HL-60 (cell line): ENCODE measurements around the gene ZFP1.

ENCODE experiments used
- CTCF ChIP-seq: IDR thresholded peaks from one replicate; pipeline ENCODE4 v1.5.1; 2011; ENCODE audit warnings: low read length, control low read depth, inconsistent platforms; ENCODE audit not compliant: insufficient read depth
- GABPA ChIP-seq: IDR thresholded peaks from 2 replicates; pipeline ENCODE4 v1.6.1; 2012; ENCODE audit warnings: low read depth
- POLR2AphosphoS5 ChIP-seq: IDR thresholded peaks from 2 replicates; pipeline ENCODE4 v1.6.1; 2012; ENCODE audit warnings: low read depth
- REST ChIP-seq: IDR thresholded peaks from 2 replicates; pipeline ENCODE4 v1.6.1; 2012; ENCODE audit warnings: low read depth; ENCODE audit not compliant: insufficient replicate concordance
- SPI1 ChIP-seq: IDR thresholded peaks from 2 replicates; pipeline ENCODE4 v1.6.1; 2012; ENCODE audit warnings: low read depth, mild to moderate bottlenecking, borderline replicate concordance

DNA sequence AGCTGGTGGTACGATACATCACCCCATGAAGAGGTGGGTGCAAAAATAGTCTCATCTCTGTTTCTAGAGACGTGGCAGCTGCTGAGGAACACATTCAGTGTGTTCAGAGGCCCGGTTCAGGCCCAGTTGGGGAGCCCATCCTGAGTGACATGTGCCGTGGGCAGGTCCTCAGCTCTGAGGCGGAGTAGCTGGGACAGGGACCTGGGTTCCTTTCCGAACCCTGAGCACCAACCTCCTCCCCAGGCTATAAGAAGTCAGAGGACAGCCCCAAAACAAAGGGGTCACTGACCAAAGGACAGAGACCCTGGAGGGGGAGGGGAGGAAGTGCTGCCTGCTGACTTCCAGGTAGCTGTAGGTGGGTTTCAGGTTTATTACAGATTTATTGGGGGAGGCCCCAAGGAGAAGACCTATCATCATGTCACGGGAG lies 36.8 kb upstream of the ZFP1 start:
- no peak for TF ChIP-seq CTCF
- no peak; the same call in 1 of the 2 replicates for TF ChIP-seq POLR2AphosphoS5
- no peak for TF ChIP-seq GABPA
- TF ChIP-seq REST = no peak
- TF ChIP-seq SPI1 = no peak
